GM18508 (cell line): Measurements from ENCODE around the gene BAIAP2L1.

ENCODE experiments used
- ATAC-seq: cut with Tn5 transposase; IDR thresholded peaks from one replicate; pipeline ENCODE4 v1.9.1; 2021; ENCODE audit warnings: moderate number of reproducible peaks; ENCODE audit not compliant: insufficient read depth, unreplicated experiment

The BAIAP2L1 gene

DNA sequence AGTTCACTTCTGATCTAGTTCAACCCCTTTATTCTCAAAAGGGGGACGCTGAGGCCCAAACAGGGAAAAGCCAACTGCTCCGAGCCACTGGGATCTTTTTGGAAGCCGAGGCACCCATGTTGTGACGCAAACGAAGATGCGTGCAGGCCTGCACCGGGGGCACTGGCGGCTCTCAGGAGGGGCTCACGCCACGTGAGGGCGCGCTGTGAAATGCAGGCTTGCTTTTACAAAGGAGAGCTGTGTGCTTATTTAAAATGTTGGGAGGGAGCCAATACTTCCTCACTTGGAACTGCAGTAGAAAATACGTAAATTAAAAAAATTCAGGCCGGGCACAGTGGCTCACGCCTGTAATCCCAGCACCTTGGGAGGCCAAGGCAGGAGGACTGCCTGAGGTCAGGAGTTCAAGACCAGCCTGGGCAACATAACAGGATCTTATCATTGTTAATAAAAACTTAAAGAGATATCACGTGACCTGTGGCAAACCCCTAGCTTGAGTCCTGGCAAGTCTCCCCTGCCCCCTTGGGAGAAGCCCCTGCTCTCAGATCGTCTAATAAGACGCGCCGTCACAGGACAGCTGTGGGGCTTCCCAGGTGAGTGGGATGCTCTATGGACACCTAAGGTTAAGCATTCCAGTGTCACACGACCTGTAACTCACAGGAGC is 103.1 kb downstream of the BAIAP2L1 start:
- ATAC-seq = no peak

DNA sequence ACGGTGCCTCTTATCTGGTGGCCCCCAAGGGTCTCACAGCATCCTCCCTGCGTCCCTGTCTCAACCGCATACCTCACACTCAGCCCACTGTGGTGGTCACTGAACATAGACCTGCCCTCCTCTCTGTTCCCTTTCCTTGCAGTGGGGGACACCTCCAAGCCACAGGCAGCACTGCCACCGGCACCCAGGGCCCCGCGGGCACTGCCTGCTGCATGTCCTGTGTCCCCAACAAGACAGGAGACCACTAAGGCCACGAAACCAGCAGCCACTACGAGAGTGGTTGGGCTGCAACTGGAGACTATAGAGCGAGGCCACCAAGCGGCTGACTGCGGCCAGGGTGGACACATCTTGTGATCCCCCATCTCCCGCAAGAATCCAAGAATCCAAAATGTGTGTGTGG is 104.1 kb downstream of the BAIAP2L1 start:
- ATAC-seq = no peak

DNA sequence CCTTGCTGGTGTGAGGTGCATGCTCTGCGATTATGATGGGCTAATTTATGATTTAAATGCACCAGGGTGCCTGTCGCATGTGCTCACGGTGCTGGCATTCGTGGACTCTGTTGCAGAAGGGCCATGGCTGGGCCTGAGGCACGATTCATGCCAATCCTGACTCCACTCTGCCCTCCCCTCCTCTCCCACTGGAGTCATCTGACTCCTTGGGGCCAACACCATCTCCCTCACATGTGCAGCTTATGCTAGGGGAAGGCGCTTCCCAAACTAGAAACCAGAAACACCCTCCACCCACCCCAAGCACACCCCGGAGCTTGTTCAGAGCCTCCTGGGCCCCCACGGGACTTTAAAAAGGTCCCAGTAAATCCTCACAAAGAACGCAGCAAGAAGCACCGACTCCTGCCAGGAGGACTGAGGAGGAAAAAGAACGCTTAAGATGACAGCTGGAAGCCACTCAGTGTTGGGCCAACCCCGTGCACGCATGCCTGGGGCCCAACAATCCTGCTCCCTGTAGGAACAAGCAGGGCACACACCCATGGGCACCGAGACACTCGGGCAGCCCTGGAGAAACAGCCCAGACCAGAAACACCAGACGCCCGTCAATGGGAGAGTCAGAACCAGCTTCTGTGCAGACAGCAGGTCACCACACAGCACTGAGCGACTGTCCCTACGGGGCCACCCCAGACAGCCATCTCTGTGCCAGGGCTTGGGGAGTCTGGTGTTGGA is 105.3 kb downstream of the BAIAP2L1 start:
- no peak for ATAC-seq

GRCh38 chr7:98294798-98295382 is 106.0 kb downstream of the BAIAP2L1 start:
- ATAC-seq = no peak

GRCh38 chr7:98294326-98294725 is 106.6 kb downstream of the BAIAP2L1 start:
- no peak for ATAC-seq

GRCh38 chr7:98293746-98294145 is 107.1 kb downstream of the BAIAP2L1 start:
- ATAC-seq = no peak

GRCh38 chr7:98293265-98293664 is 107.6 kb downstream of the BAIAP2L1 start:
- no peak for ATAC-seq

DNA sequence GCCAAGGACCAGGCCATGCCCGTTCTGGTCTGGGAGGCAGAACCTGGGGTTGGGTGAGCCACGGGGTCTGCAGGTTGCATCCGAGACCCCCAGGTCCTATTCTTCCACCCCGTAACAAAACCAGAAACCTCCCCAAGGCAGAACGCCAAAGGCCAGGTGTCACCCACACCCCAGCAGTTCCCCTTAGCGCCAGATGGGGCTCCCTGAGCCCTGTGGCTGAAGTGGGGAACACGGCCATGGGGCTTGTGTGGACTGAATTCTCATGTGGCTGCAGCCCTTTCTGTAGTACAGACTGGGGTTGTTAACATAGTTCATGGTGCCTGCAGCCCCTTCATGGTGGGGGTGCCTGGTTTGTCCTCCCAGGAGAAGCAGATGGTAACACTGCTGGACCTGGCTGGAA is 109.2 kb downstream of the BAIAP2L1 start:
- no peak for ATAC-seq

GRCh38 chr7:98289333-98289875 is 111.5 kb downstream of the BAIAP2L1 start:
- ATAC-seq = no peak

DNA sequence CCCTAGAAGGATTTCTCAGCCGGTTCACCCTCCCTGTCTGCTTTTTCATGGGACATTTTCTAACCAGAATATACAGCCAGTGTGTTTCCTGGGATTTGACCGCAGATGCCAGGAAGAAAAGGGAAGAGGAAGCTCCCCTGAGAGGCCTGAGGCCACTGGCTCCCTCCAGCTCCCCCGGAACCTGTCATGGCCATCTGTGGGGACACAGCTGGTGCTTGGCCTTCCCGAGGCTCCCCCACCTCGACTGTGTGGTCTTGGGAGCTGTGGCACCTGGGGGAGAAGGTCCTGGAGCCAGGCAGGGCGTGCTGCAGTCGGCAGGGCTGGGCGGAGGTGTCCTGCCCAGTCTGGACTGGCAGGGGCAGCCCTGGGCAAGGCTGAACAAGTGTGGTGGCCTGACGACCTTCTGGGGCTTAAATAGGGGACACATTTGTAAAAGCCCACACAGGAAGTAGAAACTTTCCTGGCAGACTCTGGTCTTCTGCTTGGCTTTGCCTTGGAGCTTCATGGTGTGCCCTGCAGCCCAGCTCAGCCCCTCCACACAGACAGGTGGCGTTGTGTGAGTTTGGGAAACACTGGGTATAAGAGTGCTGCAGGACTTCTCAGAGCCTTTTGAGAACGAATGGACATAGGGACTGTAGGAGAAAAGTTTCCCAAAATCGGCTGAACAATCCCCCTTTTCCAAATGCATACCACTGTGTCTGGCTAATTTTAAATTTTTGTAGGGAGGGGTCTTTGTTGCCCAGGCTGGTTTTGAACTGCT is 112.6 kb downstream of the BAIAP2L1 start:
- no peak for ATAC-seq

DNA sequence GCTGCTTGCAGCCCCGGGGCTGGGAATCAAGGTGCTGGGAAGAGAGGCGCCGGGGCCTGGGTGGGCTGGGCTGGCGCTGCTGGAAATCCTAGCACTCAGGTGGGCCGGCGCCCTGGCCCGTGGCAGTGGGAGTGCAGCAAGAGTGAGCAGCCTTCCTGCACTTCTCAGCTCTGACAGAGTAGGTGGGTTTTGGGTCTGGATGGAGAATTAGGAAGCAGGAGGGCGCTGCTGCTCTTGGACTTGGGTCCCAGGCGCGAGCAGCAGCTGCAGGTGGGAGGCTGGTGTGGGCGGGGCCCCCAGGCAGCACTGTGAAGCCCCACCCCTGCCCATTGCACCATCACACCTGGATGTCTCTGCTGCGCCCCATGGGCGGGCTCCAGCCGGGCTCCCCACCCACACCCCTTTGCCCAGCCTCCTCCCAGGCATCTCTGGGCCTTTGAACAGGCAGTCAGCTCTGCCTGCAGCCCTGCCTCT is 113.4 kb downstream of the BAIAP2L1 start:
- ATAC-seq = no peak

GRCh38 chr7:98286701-98287485 is 114.0 kb downstream of the BAIAP2L1 start:
- no peak for ATAC-seq

GRCh38 chr7:98286093-98286539 is 114.8 kb downstream of the BAIAP2L1 start:
- ATAC-seq = no peak

GRCh38 chr7:98285157-98286092 is 115.5 kb downstream of the BAIAP2L1 start:
- no peak for ATAC-seq

- ATAC-seq = no peak
Observed at GRCh38 chr7:98284335-98285036, 116.4 kb downstream of the BAIAP2L1 start.

- ATAC-seq = no peak
Observed at GRCh38 chr7:98283887-98284222, 117.0 kb downstream of the BAIAP2L1 start.

- ATAC-seq = no peak
Observed at GRCh38 chr7:98283127-98283886, 117.6 kb downstream of the BAIAP2L1 start.
